Stimulated activated naive CD8-positive, alpha-beta T cell treated with anti-CD3 and anti-CD28 coated beads, Interleukin-15, Interleukin-2, amounts not matched to agents 100 ng/mL and 50 ng/mL, for 24 hours (primary cell): Measurements from ENCODE around the gene PRRT2.
A peak's percentile ranks its signal among the peaks of the same experiment; 100 is the strongest.

Source experiments
- H3K27ac Mint-ChIP-seq: one replicate; pipeline ENCODE4 v1.8.0; 2021; ENCODE audit warnings: mild to moderate bottlenecking, mixed read lengths
- H3K27me3 Mint-ChIP-seq: one replicate; pipeline ENCODE4 v1.8.0; 2021; ENCODE audit warnings: mixed read lengths
- H3K36me3 Mint-ChIP-seq: one replicate; pipeline ENCODE4 v1.8.0; 2021; ENCODE audit warnings: low read depth, mixed read lengths
- H3K4me1 Mint-ChIP-seq: one replicate; pipeline ENCODE4 v1.8.0; 2021; ENCODE audit warnings: low read depth, mixed read lengths
- H3K4me3 Mint-ChIP-seq: one replicate; pipeline ENCODE4 v1.8.0; 2021; ENCODE audit warnings: mild to moderate bottlenecking, mixed read lengths
- H3K9me3 Mint-ChIP-seq: one replicate; pipeline ENCODE4 v1.8.0; 2021; ENCODE audit warnings: mixed read lengths

PRRT2 gene

GRCh38 chr16:29814592-29814991 is 2.6 kb downstream of the PRRT2 start:
- H3K4me3 Mint-ChIP-seq: peak overlapping the region; percentile 14
- peaks cover 42% of the 10 kb centered on the region for H3K36me3 Mint-ChIP-seq
- H3K27ac Mint-ChIP-seq: peak overlapping the region; percentile 97
- H3K27me3 Mint-ChIP-seq: no peaks in the 10 kb centered on the region
- no peaks in the 10 kb centered on the region for H3K9me3 Mint-ChIP-seq
- peaks cover 71% of the 10 kb centered on the region for H3K4me1 Mint-ChIP-seq

- Mint-ChIP-seq H3K4me1 (peaks cover 71% of the 10 kb centered on the region), H3K9me3 (no peaks in the 10 kb centered on the region), H3K27ac (peak overlapping the region; percentile 97), H3K36me3 (peaks cover 41% of the 10 kb centered on the region), H3K4me3 (peak overlapping the region; percentile 96), H3K27me3 (no peaks in the 10 kb centered on the region)
These were observed 3.2 kb downstream of the PRRT2 start for GRCh38 chr16:29815032-29815721.

GRCh38 chr16:29815793-29816693 is 4.0 kb downstream of the PRRT2 start, which contains the start of gene PAGR1:
Gene PAGR1, plus strand, starts transcription at chr16:29816152. Its CDS starts 374 bp downstream, at chr16:29816526.
- peak within 1 kb of the TSS; percentile 96 for H3K4me3 Mint-ChIP-seq
- peak within 1 kb of the TSS; percentile 97 for H3K27ac Mint-ChIP-seq
- H3K9me3 Mint-ChIP-seq: no peaks in the 10 kb centered on the region
- peaks cover 37% of the 10 kb centered on the region for H3K36me3 Mint-ChIP-seq
- peaks cover 70% of the 10 kb centered on the region for H3K4me1 Mint-ChIP-seq
- H3K27me3 Mint-ChIP-seq: no peaks in the 10 kb centered on the region

GRCh38 chr16:29816694-29817441 is 4.9 kb downstream of the PRRT2 start:
- Mint-ChIP-seq H3K27ac (peak overlapping the region; percentile 97), H3K4me1 (peaks cover 70% of the 10 kb centered on the region), H3K27me3 (no peaks in the 10 kb centered on the region), H3K4me3 (peak overlapping the region; percentile 96), H3K9me3 (no peaks in the 10 kb centered on the region), H3K36me3 (peaks cover 35% of the 10 kb centered on the region)

GRCh38 chr16:29818082-29818481 is 6.1 kb downstream of the PRRT2 start:
- Mint-ChIP-seq H3K27ac (peak overlapping the region; percentile 76), H3K36me3 (peaks cover 41% of the 10 kb centered on the region), H3K27me3 (no peaks in the 10 kb centered on the region), H3K4me1 (peaks cover 78% of the 10 kb centered on the region), H3K9me3 (no peaks in the 10 kb centered on the region), H3K4me3 (peak overlapping the region; percentile 79)

GRCh38 chr16:29819506-29819905 is 7.5 kb downstream of the PRRT2 start:
- peak overlapping the region; percentile 96 for H3K27ac Mint-ChIP-seq
- H3K4me3 Mint-ChIP-seq: peak overlapping the region; percentile 92

GRCh38 chr16:29820271-29820701 is 8.3 kb downstream of the PRRT2 start, which contains the start of gene MVP:
Gene MVP, plus strand, starts transcription at chr16:29820462. Its CDS starts 10,088 bp downstream, at chr16:29830550.
- Mint-ChIP-seq H3K27ac (peak within 1 kb of the TSS; percentile 96), H3K4me3 (peak within 1 kb of the TSS; percentile 92), H3K36me3 (peaks cover 41% of the 10 kb centered on the region), H3K4me1 (peaks cover 92% of the 10 kb centered on the region), H3K27me3 (no peaks in the 10 kb centered on the region), H3K9me3 (no peaks in the 10 kb centered on the region)

More at GRCh38 chr16:29819506-29819905, 7.5 kb downstream of the PRRT2 start:
- Mint-ChIP-seq H3K4me1 (peaks cover 92% of the 10 kb centered on the region), H3K27me3 (no peaks in the 10 kb centered on the region), H3K9me3 (no peaks in the 10 kb centered on the region), H3K36me3 (peaks cover 41% of the 10 kb centered on the region)

- Mint-ChIP-seq H3K27ac (peak overlapping the region; percentile 96), H3K4me3 (peak overlapping the region; percentile 92), H3K36me3 (peaks cover 41% of the 10 kb centered on the region), H3K4me1 (peaks cover 93% of the 10 kb centered on the region), H3K9me3 (no peaks in the 10 kb centered on the region), H3K27me3 (no peaks in the 10 kb centered on the region)
These were observed 9.0 kb downstream of the PRRT2 start for GRCh38 chr16:29820730-29821642.

GRCh38 chr16:29821643-29822115 is 9.7 kb downstream of the PRRT2 start:
- Mint-ChIP-seq H3K27ac (peak overlapping the region; percentile 96), H3K4me3 (peak overlapping the region; percentile 92), H3K9me3 (no peaks in the 10 kb centered on the region), H3K27me3 (no peaks in the 10 kb centered on the region), H3K36me3 (peaks cover 40% of the 10 kb centered on the region), H3K4me1 (peaks cover 99% of the 10 kb centered on the region)

GRCh38 chr16:29824589-29825144 is 12.7 kb downstream of the PRRT2 start:
- Mint-ChIP-seq H3K27me3 (no peaks in the 10 kb centered on the region), H3K4me1 (peaks cover 95% of the 10 kb centered on the region), H3K9me3 (no peaks in the 10 kb centered on the region), H3K4me3 (peak overlapping the region; percentile 57), H3K27ac (peak overlapping the region; percentile 97), H3K36me3 (peaks cover 15% of the 10 kb centered on the region)

- H3K27me3 Mint-ChIP-seq: no peaks in the 10 kb centered on the region
- peak overlapping the region; percentile 57 for H3K4me3 Mint-ChIP-seq
- H3K4me1 Mint-ChIP-seq: peaks cover 93% of the 10 kb centered on the region
- no peaks in the 10 kb centered on the region for H3K9me3 Mint-ChIP-seq
- H3K36me3 Mint-ChIP-seq: peaks cover 10% of the 10 kb centered on the region
- peak overlapping the region; percentile 97 for H3K27ac Mint-ChIP-seq
These were observed 13.4 kb downstream of the PRRT2 start for GRCh38 chr16:29825145-29826044.

GRCh38 chr16:29826342-29826695 is 14.3 kb downstream of the PRRT2 start:
- Mint-ChIP-seq H3K9me3 (no peaks in the 10 kb centered on the region), H3K4me3 (peak overlapping the region; percentile 79), H3K4me1 (peaks cover 84% of the 10 kb centered on the region), H3K27me3 (no peaks in the 10 kb centered on the region), H3K36me3 (peaks cover 6% of the 10 kb centered on the region), H3K27ac (peak overlapping the region; percentile 97)
